HG03442 (cell line): Measurements from ENCODE around the gene NAV1.
"Not testable (repeated sequence)": the region's sequence is repeated elsewhere in the genome, so short reads cannot be mapped to it uniquely, and the experiment has no call there.

Source experiments
- ATAC-seq: cut with Tn5 transposase; IDR thresholded peaks from one replicate; pipeline ENCODE4 v1.9.1; 2021; ENCODE audit warnings: mild to moderate bottlenecking, moderate library complexity; ENCODE audit not compliant: unreplicated experiment

Gene NAV1

GRCh38 chr1:201543871-201544642 is 5.1 kb downstream of the NAV1 start:
- ATAC-seq = no peak

GRCh38 chr1:201544710-201545109 is 5.8 kb downstream of the NAV1 start:
- ATAC-seq = no peak

- no peak for ATAC-seq
Observed at GRCh38 chr1:201545851-201546492, 7.0 kb downstream of the NAV1 start.

GRCh38 chr1:201549522-201549921 is 10.6 kb downstream of the NAV1 start:
- ATAC-seq = not testable (repeated sequence)

GRCh38 chr1:201551096-201551495 is 12.2 kb downstream of the NAV1 start:
- no peak for ATAC-seq

GRCh38 chr1:201551877-201552731 is 13.2 kb downstream of the NAV1 start:
- no peak for ATAC-seq

GRCh38 chr1:201552941-201553351 is 14.0 kb downstream of the NAV1 start:
- ATAC-seq = no peak

GRCh38 chr1:201553496-201554189 is 14.7 kb downstream of the NAV1 start:
- ATAC-seq = no peak

- ATAC-seq = no peak
Observed at GRCh38 chr1:201554190-201554600, 15.3 kb downstream of the NAV1 start.

GRCh38 chr1:201554789-201555592 is 16.1 kb downstream of the NAV1 start:
- ATAC-seq = no peak

- no peak for ATAC-seq
Observed at GRCh38 chr1:201555593-201555945, 16.6 kb downstream of the NAV1 start.

- no peak for ATAC-seq
Observed at GRCh38 chr1:201556841-201557571, 18.1 kb downstream of the NAV1 start.

GRCh38 chr1:201557572-201557958 is 18.6 kb downstream of the NAV1 start:
- no peak for ATAC-seq

GRCh38 chr1:201559679-201560162 is 20.8 kb downstream of the NAV1 start:
- no peak for ATAC-seq

GRCh38 chr1:201560328-201561194 is 21.6 kb downstream of the NAV1 start:
- ATAC-seq = no peak

GRCh38 chr1:201561195-201561564 is 22.3 kb downstream of the NAV1 start:
- ATAC-seq = no peak

GRCh38 chr1:201561601-201562000 is 22.7 kb downstream of the NAV1 start:
- ATAC-seq = no peak

- no peak for ATAC-seq
Observed at GRCh38 chr1:201562257-201562656, 23.3 kb downstream of the NAV1 start.
